ENCODE data around the gene ALDH7A1.
A peak's percentile ranks its signal among the peaks of the same experiment; 100 is the strongest.

The ALDH7A1 gene

GRCh38 chr5:126511961-126512360, 83.1 kb downstream of the ALDH7A1 start:
- no peaks in the 10 kb centered on the region for H3K27me3 Mint-ChIP-seq
- H3K9me3 Mint-ChIP-seq: no peaks in the 10 kb centered on the region
- peaks cover 46% of the 10 kb centered on the region for H3K4me1 Mint-ChIP-seq
- H3K4me3 Mint-ChIP-seq: no peak overlapping the region
- peak overlapping the region; percentile 6 for H3K27ac Mint-ChIP-seq
- H3K36me3 Mint-ChIP-seq: no peaks in the 10 kb centered on the region

GRCh38 chr5:126509339-126509738, 85.7 kb downstream of the ALDH7A1 start:
- no peaks in the 10 kb centered on the region for H3K36me3 Mint-ChIP-seq
- peaks cover 57% of the 10 kb centered on the region for H3K4me1 Mint-ChIP-seq
- H3K9me3 Mint-ChIP-seq: no peaks in the 10 kb centered on the region
- no peaks in the 10 kb centered on the region for H3K27me3 Mint-ChIP-seq
- H3K4me3 Mint-ChIP-seq: peak overlapping the region; percentile 83
- H3K27ac Mint-ChIP-seq: peak overlapping the region; percentile 92

GRCh38 chr5:126508962-126509279, 86.1 kb downstream of the ALDH7A1 start:
- no peaks in the 10 kb centered on the region for H3K36me3 Mint-ChIP-seq
- H3K4me1 Mint-ChIP-seq: peaks cover 61% of the 10 kb centered on the region
- H3K27ac Mint-ChIP-seq: peak overlapping the region; percentile 92
- H3K4me3 Mint-ChIP-seq: peak overlapping the region; percentile 83
- H3K9me3 Mint-ChIP-seq: no peaks in the 10 kb centered on the region
- no peaks in the 10 kb centered on the region for H3K27me3 Mint-ChIP-seq

GRCh38 chr5:126508251-126508961, 86.6 kb downstream of the ALDH7A1 start:
- H3K9me3 Mint-ChIP-seq: no peaks in the 10 kb centered on the region
- no peaks in the 10 kb centered on the region for H3K27me3 Mint-ChIP-seq
- peak overlapping the region; percentile 92 for H3K27ac Mint-ChIP-seq
- H3K4me3 Mint-ChIP-seq: peak overlapping the region; percentile 83
- H3K36me3 Mint-ChIP-seq: no peaks in the 10 kb centered on the region
- H3K4me1 Mint-ChIP-seq: peaks cover 67% of the 10 kb centered on the region

- Mint-ChIP-seq H3K4me3 (no peak overlapping the region), H3K27me3 (no peaks in the 10 kb centered on the region), H3K36me3 (no peaks in the 10 kb centered on the region), H3K4me1 (peaks cover 68% of the 10 kb centered on the region), H3K27ac (no peak overlapping the region), H3K9me3 (no peaks in the 10 kb centered on the region)
These were observed 88.9 kb downstream of the ALDH7A1 start for GRCh38 chr5:126506079-126506478.

- Mint-ChIP-seq H3K4me3 (no peak overlapping the region), H3K9me3 (no peaks in the 10 kb centered on the region), H3K36me3 (no peaks in the 10 kb centered on the region), H3K4me1 (peaks cover 64% of the 10 kb centered on the region), H3K27ac (peak overlapping the region; percentile 23), H3K27me3 (no peaks in the 10 kb centered on the region)
These were observed 91.4 kb downstream of the ALDH7A1 start for GRCh38 chr5:126503602-126504104.

GRCh38 chr5:126501448-126501847, 93.6 kb downstream of the ALDH7A1 start:
- Mint-ChIP-seq H3K36me3 (no peaks in the 10 kb centered on the region), H3K27ac (no peak overlapping the region), H3K4me1 (peaks cover 59% of the 10 kb centered on the region), H3K9me3 (no peaks in the 10 kb centered on the region), H3K27me3 (no peaks in the 10 kb centered on the region), H3K4me3 (no peak overlapping the region)

GRCh38 chr5:126499853-126500342, 95.1 kb downstream of the ALDH7A1 start:
- no peaks in the 10 kb centered on the region for H3K36me3 Mint-ChIP-seq
- H3K9me3 Mint-ChIP-seq: no peaks in the 10 kb centered on the region
- H3K4me1 Mint-ChIP-seq: peaks cover 55% of the 10 kb centered on the region
- H3K27ac Mint-ChIP-seq: peak overlapping the region; percentile 5
- H3K27me3 Mint-ChIP-seq: no peaks in the 10 kb centered on the region
- H3K4me3 Mint-ChIP-seq: no peak overlapping the region

GRCh38 chr5:126499278-126499677, 95.7 kb downstream of the ALDH7A1 start:
- Mint-ChIP-seq H3K27ac (no peak overlapping the region), H3K4me3 (no peak overlapping the region), H3K4me1 (peaks cover 52% of the 10 kb centered on the region), H3K9me3 (no peaks in the 10 kb centered on the region), H3K36me3 (no peaks in the 10 kb centered on the region), H3K27me3 (no peaks in the 10 kb centered on the region)

GRCh38 chr5:126497506-126497905, 97.5 kb downstream of the ALDH7A1 start:
- no peak overlapping the region for H3K4me3 Mint-ChIP-seq
- H3K4me1 Mint-ChIP-seq: peaks cover 43% of the 10 kb centered on the region
- peak overlapping the region; percentile 11 for H3K27ac Mint-ChIP-seq
- no peaks in the 10 kb centered on the region for H3K36me3 Mint-ChIP-seq
- no peaks in the 10 kb centered on the region for H3K9me3 Mint-ChIP-seq
- no peaks in the 10 kb centered on the region for H3K27me3 Mint-ChIP-seq

- H3K27ac Mint-ChIP-seq: peak overlapping the region; percentile 59
- H3K9me3 Mint-ChIP-seq: no peaks in the 10 kb centered on the region
These were observed 100.6 kb downstream of the ALDH7A1 start for GRCh38 chr5:126494393-126494792.

GRCh38 chr5:126492939-126493338, 102.1 kb downstream of the ALDH7A1 start:
- Mint-ChIP-seq H3K4me1 (peaks cover 13% of the 10 kb centered on the region), H3K9me3 (no peaks in the 10 kb centered on the region), H3K27ac (no peak overlapping the region), H3K27me3 (no peaks in the 10 kb centered on the region), H3K36me3 (peaks cover 3% of the 10 kb centered on the region), H3K4me3 (no peak overlapping the region)

More at GRCh38 chr5:126494393-126494792, 100.6 kb downstream of the ALDH7A1 start:
- Mint-ChIP-seq H3K27me3 (no peaks in the 10 kb centered on the region), H3K4me3 (no peak overlapping the region), H3K4me1 (peaks cover 20% of the 10 kb centered on the region), H3K36me3 (peaks cover 3% of the 10 kb centered on the region)

GRCh38 chr5:126490167-126490940, 104.7 kb downstream of the ALDH7A1 start:
- H3K4me1 Mint-ChIP-seq: no peaks in the 10 kb centered on the region
- peaks cover 11% of the 10 kb centered on the region for H3K36me3 Mint-ChIP-seq
- H3K4me3 Mint-ChIP-seq: no peak overlapping the region
- no peak overlapping the region for H3K27ac Mint-ChIP-seq
- no peaks in the 10 kb centered on the region for H3K27me3 Mint-ChIP-seq
- H3K9me3 Mint-ChIP-seq: no peaks in the 10 kb centered on the region

GRCh38 chr5:126488443-126489065, 106.5 kb downstream of the ALDH7A1 start:
- Mint-ChIP-seq H3K36me3 (peaks cover 11% of the 10 kb centered on the region), H3K4me1 (no peaks in the 10 kb centered on the region), H3K9me3 (no peaks in the 10 kb centered on the region), H3K4me3 (no peak overlapping the region), H3K27ac (no peak overlapping the region), H3K27me3 (no peaks in the 10 kb centered on the region)

GRCh38 chr5:126487596-126487995, 107.4 kb downstream of the ALDH7A1 start:
- H3K27me3 Mint-ChIP-seq: no peaks in the 10 kb centered on the region
- no peak overlapping the region for H3K4me3 Mint-ChIP-seq
- no peak overlapping the region for H3K27ac Mint-ChIP-seq
- no peaks in the 10 kb centered on the region for H3K9me3 Mint-ChIP-seq
- H3K4me1 Mint-ChIP-seq: no peaks in the 10 kb centered on the region
- peaks cover 18% of the 10 kb centered on the region for H3K36me3 Mint-ChIP-seq

- peaks cover 17% of the 10 kb centered on the region for H3K36me3 Mint-ChIP-seq
- H3K27ac Mint-ChIP-seq: no peak overlapping the region
- no peaks in the 10 kb centered on the region for H3K27me3 Mint-ChIP-seq
- no peaks in the 10 kb centered on the region for H3K4me1 Mint-ChIP-seq
- no peaks in the 10 kb centered on the region for H3K9me3 Mint-ChIP-seq
- no peak overlapping the region for H3K4me3 Mint-ChIP-seq
These were observed 108.7 kb downstream of the ALDH7A1 start for GRCh38 chr5:126486332-126486731.
